CD4-positive, alpha-beta T cell treated with Interleukin-21 for 1 hour (primary cell): ENCODE data around the gene FBLN5.
"Not testable (repeated sequence)": the region's sequence is repeated elsewhere in the genome, so short reads cannot be mapped to it uniquely, and the experiment has no call there.

Experiments used
- DNase-seq: peaks from one replicate; pipeline ENCODE4 v3.0.0-alpha.2; 2020

The FBLN5 gene

GRCh38 chr14:91904483-91904882 is 43.0 kb downstream of the FBLN5 start:
- no peak for DNase-seq

- DNase-seq = no peak
These were observed 44.4 kb downstream of the FBLN5 start for GRCh38 chr14:91903070-91903469.

GRCh38 chr14:91902336-91902735 is 45.2 kb downstream of the FBLN5 start:
- no peak for DNase-seq

- DNase-seq = no peak
These were observed 45.9 kb downstream of the FBLN5 start for GRCh38 chr14:91901449-91902226.

- DNase-seq = no peak
These were observed 47.7 kb downstream of the FBLN5 start for GRCh38 chr14:91899806-91900205.

- DNase-seq = peak; percentile 43
These were observed 48.3 kb downstream of the FBLN5 start for GRCh38 chr14:91899213-91899612.

- DNase-seq = no peak
These were observed 49.1 kb downstream of the FBLN5 start for GRCh38 chr14:91898372-91898771.

- DNase-seq = not testable (repeated sequence)
These were observed 49.8 kb downstream of the FBLN5 start for GRCh38 chr14:91897716-91898115.

- DNase-seq = no peak
These were observed 50.3 kb downstream of the FBLN5 start for GRCh38 chr14:91897106-91897701.

GRCh38 chr14:91896419-91896818 is 51.1 kb downstream of the FBLN5 start:
- no peak for DNase-seq

- DNase-seq = no peak
These were observed 53.8 kb downstream of the FBLN5 start for GRCh38 chr14:91893669-91894068.

- peak; percentile 39 for DNase-seq
These were observed 54.5 kb downstream of the FBLN5 start for GRCh38 chr14:91893007-91893406.

GRCh38 chr14:91891721-91892220 is 55.7 kb downstream of the FBLN5 start:
- DNase-seq = no peak

- no peak for DNase-seq
These were observed 56.4 kb downstream of the FBLN5 start for GRCh38 chr14:91891101-91891500.

GRCh38 chr14:91890291-91890749 is 57.2 kb downstream of the FBLN5 start:
- DNase-seq = no peak

- no peak for DNase-seq
These were observed 57.9 kb downstream of the FBLN5 start for GRCh38 chr14:91889477-91890211.

GRCh38 chr14:91888641-91889476 is 58.6 kb downstream of the FBLN5 start:
- DNase-seq = no peak

GRCh38 chr14:91886961-91887360 is 60.5 kb downstream of the FBLN5 start:
- no peak for DNase-seq

GRCh38 chr14:91885839-91886238 is 61.7 kb downstream of the FBLN5 start:
- no peak for DNase-seq

GRCh38 chr14:91885113-91885712 is 62.3 kb downstream of the FBLN5 start:
- DNase-seq = no peak

GRCh38 chr14:91884664-91885063 is 62.8 kb downstream of the FBLN5 start:
- DNase-seq = no peak

GRCh38 chr14:91883753-91884152 is 63.7 kb downstream of the FBLN5 start:
- no peak for DNase-seq
